Tibial nerve (tissue), 4 donors: Measurements from ENCODE around the gene ERF.

Experiments
- EP300 ChIP-seq, 2 donors: sonication (generic); formaldehyde crosslinking; IDR thresholded peaks; one replicate each; pipeline ENCODE4 v1.6.1; 2017; ENCODE audit warnings: antibody characterized with exemption in 2 of 2, mild to moderate bottlenecking in 1 of 2
- POLR2A ChIP-seq, 2 donors: fragments of 450-650 bp; IDR thresholded peaks; one replicate each; pipeline ENCODE4 v1.6.1; 2017; ENCODE audit warnings: antibody characterized with exemption in 2 of 2, mild to moderate bottlenecking in 2 of 2, moderate library complexity in 2 of 2
- TF ChIP-seq, protein P1 (sequence below), 5 experiments: fragments of 200-600 bp in 3 of 5; fragments of 450-650 bp in 2 of 5; sonication (generic) in 3 of 5; IDR thresholded peaks; one replicate each; pipeline ENCODE4 v1.5.1; 2016 to 2019; ENCODE audit warnings: antibody characterized with exemption in 5 of 5, mild to moderate bottlenecking in 3 of 5, moderate library complexity in 2 of 5

DNA sequence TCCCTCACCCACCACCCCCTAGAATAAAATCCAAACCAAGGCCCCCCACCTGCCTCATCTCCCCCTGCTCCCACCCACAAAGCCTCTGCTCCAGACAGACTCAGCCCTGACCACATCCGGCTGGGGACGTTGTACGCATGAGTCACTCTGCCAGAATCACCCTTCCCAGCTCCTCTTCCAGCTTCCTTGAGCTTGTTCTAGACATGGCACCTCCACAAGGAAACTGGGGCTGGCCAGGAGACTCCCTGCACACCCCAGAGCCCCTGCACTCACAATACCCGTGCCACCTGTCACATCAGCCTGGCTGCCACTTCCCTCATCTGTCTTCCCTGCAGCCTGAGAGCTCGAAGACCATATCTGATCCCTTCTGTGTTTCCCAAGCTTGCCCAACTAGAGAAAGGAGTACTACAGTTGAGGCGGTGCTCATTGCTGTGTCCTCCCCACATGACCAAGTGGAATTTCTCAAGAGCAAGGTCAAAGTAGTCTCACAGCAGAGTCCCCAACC, 47.1 kb downstream of the ERF start:
- TF ChIP-seq, protein P1, sequence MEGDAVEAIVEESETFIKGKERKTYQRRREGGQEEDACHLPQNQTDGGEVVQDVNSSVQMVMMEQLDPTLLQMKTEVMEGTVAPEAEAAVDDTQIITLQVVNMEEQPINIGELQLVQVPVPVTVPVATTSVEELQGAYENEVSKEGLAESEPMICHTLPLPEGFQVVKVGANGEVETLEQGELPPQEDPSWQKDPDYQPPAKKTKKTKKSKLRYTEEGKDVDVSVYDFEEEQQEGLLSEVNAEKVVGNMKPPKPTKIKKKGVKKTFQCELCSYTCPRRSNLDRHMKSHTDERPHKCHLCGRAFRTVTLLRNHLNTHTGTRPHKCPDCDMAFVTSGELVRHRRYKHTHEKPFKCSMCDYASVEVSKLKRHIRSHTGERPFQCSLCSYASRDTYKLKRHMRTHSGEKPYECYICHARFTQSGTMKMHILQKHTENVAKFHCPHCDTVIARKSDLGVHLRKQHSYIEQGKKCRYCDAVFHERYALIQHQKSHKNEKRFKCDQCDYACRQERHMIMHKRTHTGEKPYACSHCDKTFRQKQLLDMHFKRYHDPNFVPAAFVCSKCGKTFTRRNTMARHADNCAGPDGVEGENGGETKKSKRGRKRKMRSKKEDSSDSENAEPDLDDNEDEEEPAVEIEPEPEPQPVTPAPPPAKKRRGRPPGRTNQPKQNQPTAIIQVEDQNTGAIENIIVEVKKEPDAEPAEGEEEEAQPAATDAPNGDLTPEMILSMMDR (IDR thresholded peaks at IDR 0.05) = no peak
- TF ChIP-seq POLR2A (IDR thresholded peaks at IDR 0.05) (no peak), EP300 (IDR thresholded peaks at IDR 0.05) (no peak)
